ENCODE results near the gene TMEM234. TPM values are rescaled to one million over a fixed set of nuclear protein-coding genes. Genes with fewer than 3 reads are reported as not detected.

Gene TMEM234
- total and polyA plus RNA-seq, 10 of the 15 experiments (the other 5 are each of a cell fraction or from before 2014, with no cell fraction given) = 2.9 to 10.9 (median 6.4) TPM

DNA sequence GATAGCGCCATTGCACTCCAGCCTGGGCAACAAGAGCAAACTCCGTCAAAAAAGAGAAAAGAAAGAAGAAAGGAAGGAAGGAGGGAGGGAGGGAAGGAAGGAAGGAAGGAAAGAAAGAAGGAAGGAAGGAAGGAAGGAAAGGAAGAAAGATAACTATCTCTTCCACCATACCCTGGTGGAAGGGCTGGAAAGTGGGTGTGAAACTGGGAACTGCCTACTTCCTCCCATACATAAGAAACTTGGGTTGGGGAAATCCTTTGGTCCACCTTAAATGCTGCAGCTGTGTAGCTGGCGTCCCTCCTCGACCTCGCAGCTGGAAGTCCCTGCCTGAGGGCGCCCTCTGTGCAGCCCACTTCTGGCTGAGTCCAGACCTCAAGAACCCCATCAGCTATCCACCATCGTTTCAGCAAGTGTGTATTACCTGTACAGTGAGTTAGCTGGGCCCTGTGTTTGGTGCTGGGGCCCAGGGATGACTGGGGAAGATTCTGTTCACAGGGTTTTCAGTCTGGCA lies 20.2 kb upstream of the TMEM234 start (continued):
- TF ChIP-seq TCF3 (IDR thresholded peaks at IDR 0.05; ENCODE audit: borderline replicate concordance, insufficient read depth, low read depth, low read length) (no peak), HDAC6 (IDR thresholded peaks at IDR 0.05; ENCODE audit: unreplicated experiment) (no peak), CTCF (IDR thresholded peaks at IDR 0.05 in 2 of 3, conservative IDR thresholded peaks at IDR 0.05 in 1 of 3; ENCODE audit: control insufficient read depth in 2 of 3, extremely low read depth in 1 of 3, insufficient read depth in 1 of 3, low read depth in 3 of 3, low read length in 3 of 3) (0 out of 6 replicates have a peak, but pooled peaks of 1 of the 3 experiments have one; percentile 0), SMC3 (IDR thresholded peaks at IDR 0.05; ENCODE audit: borderline replicate concordance, low read length) (no peak), EED (IDR thresholded peaks at IDR 0.05; ENCODE audit: low read depth) (0 out of 2 replicates have a peak, but pooled peaks have one; percentile 45), SPI1 (IDR thresholded peaks at IDR 0.05; ENCODE audit: borderline replicate concordance, insufficient read depth, low read depth, low read length) (peak; percentile 35; the same call in 1 of the 2 replicates), NBN (IDR thresholded peaks at IDR 0.05) (peak; percentile 30; the same call in 1 of the 2 replicates), BRCA1 (IDR thresholded peaks at IDR 0.05; ENCODE audit: low read depth, low read length) (no peak), CBX3 (IDR thresholded peaks at IDR 0.05; ENCODE audit: borderline replicate concordance, low read depth) (no peak), NRF1 (conservative IDR thresholded peaks at IDR 0.05; ENCODE audit: low read depth, low read length) (no peak), YBX1 (IDR thresholded peaks at IDR 0.05) (no peak), ETV6 (conservative IDR thresholded peaks at IDR 0.05 in 1 of 2, IDR thresholded peaks at IDR 0.05 in 1 of 2; ENCODE audit: borderline replicate concordance in 1 of 2, low read depth in 1 of 2) (peak in 1 of 2 experiments; percentile 81; a peak in 2 of 4 replicates)

Data from GM12878 (cell line).